ENCODE measurements around the gene MYO3A. TPM values are rescaled to one million over a fixed set of nuclear protein-coding genes. Genes with fewer than 3 reads are reported as not detected.

MYO3A gene
- total RNA-seq, 1 donor from 2014 or later: not detected

DNA sequence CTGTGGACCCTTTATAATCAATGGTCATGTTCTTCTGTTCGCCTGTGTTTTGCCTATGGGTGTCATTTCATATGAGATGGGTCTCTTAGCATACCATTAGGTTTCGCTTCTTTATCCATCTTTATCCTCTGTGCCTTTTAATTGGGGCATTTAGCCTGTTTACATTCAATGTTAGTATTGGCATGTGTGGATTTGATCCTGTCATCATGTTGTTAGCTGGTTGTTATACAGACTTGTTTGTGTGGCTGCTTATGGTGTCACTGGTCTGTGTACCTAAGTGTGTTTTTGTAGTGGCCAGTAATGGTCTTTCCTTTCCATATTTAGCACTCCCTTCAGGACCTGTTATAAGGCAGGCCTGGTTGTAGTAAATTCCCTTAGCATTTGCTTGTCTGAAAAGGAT, 90.3 kb downstream of the MYO3A start:
- no peaks in the 10 kb centered on the region for H3K9me3 Mint-ChIP-seq (ENCODE audit: low read depth)
- no peak overlapping the region for H3K27ac Mint-ChIP-seq (ENCODE audit: unreplicated experiment)
- peaks cover 1% of the 10 kb centered on the region for H3K27me3 Mint-ChIP-seq (ENCODE audit: low read depth)
- H3K4me3 Mint-ChIP-seq (ENCODE audit: unreplicated experiment): no peak overlapping the region
- no peaks in the 10 kb centered on the region for H3K4me1 Mint-ChIP-seq (ENCODE audit: low read depth)
- DNase-seq (ENCODE audit: low spot score): no peak
- H3K36me3 Mint-ChIP-seq (ENCODE audit: low read depth): no peaks in the 10 kb centered on the region
- TF ChIP-seq, protein P1, sequence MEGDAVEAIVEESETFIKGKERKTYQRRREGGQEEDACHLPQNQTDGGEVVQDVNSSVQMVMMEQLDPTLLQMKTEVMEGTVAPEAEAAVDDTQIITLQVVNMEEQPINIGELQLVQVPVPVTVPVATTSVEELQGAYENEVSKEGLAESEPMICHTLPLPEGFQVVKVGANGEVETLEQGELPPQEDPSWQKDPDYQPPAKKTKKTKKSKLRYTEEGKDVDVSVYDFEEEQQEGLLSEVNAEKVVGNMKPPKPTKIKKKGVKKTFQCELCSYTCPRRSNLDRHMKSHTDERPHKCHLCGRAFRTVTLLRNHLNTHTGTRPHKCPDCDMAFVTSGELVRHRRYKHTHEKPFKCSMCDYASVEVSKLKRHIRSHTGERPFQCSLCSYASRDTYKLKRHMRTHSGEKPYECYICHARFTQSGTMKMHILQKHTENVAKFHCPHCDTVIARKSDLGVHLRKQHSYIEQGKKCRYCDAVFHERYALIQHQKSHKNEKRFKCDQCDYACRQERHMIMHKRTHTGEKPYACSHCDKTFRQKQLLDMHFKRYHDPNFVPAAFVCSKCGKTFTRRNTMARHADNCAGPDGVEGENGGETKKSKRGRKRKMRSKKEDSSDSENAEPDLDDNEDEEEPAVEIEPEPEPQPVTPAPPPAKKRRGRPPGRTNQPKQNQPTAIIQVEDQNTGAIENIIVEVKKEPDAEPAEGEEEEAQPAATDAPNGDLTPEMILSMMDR (IDR thresholded peaks at IDR 0.05): no peak

DNA sequence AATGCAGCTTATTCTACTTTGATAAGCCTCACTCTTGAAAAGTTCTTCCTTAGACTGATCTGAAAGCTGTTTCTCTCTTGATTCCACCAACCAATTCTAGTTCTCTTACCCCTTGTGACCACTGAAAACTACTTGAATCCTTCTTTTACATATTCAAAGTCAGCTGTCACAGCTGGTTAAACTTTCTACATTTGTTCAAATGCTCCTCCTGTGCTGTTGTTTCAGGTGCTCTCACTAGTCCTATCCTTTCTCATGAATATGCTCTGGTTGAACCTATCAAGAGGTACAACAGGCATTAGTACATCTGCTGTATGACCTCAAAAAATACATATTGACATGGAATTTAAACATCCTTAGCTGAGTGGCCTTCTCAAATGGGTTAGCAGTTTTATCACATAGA, 91.5 kb downstream of the MYO3A start:
- Mint-ChIP-seq H3K9me3 (ENCODE audit: low read depth) (no peaks in the 10 kb centered on the region), H3K36me3 (ENCODE audit: low read depth) (no peaks in the 10 kb centered on the region), H3K4me3 (ENCODE audit: unreplicated experiment) (no peak overlapping the region), H3K27ac (ENCODE audit: unreplicated experiment) (no peak overlapping the region), H3K27me3 (ENCODE audit: low read depth) (peaks cover 2% of the 10 kb centered on the region), H3K4me1 (ENCODE audit: low read depth) (no peaks in the 10 kb centered on the region)
- TF ChIP-seq, protein P1 (IDR thresholded peaks at IDR 0.05): no peak
- no peak for DNase-seq (ENCODE audit: low spot score)

GRCh38 chr10:26029858-26030257, 95.8 kb downstream of the MYO3A start:
- H3K4me1 Mint-ChIP-seq (ENCODE audit: low read depth): no peaks in the 10 kb centered on the region
- no peak overlapping the region for H3K4me3 Mint-ChIP-seq (ENCODE audit: unreplicated experiment)
- DNase-seq (ENCODE audit: low spot score): no peak
- H3K36me3 Mint-ChIP-seq (ENCODE audit: low read depth): no peaks in the 10 kb centered on the region
- TF ChIP-seq, protein P1 (IDR thresholded peaks at IDR 0.05): no peak
- no peak overlapping the region for H3K27ac Mint-ChIP-seq (ENCODE audit: unreplicated experiment)
- peaks cover 2% of the 10 kb centered on the region for H3K27me3 Mint-ChIP-seq (ENCODE audit: low read depth)
- H3K9me3 Mint-ChIP-seq (ENCODE audit: low read depth): peaks cover 8% of the 10 kb centered on the region

DNA sequence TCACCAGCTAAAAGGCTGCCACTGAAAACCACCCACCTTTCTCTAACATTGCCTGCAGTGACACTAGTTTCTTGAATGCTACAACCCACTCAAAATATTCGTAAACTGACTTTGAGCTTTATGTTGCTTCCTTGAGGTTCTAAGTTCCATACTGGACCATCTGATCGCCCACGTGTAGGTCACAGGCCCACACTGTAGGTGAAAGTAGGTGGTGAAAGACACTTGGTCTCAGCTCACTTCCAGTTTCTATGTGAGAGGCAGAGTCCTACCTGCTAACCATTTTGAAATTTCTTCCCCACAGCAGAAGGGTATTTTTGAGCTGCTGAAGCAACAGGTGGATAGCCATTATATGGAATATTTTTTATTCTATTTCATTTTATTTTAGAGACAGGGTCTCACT, 97.3 kb downstream of the MYO3A start:
- H3K27ac Mint-ChIP-seq (ENCODE audit: unreplicated experiment): no peak overlapping the region

GRCh38 chr10:26043469-26043868, 109.4 kb downstream of the MYO3A start:
- Mint-ChIP-seq H3K4me1 (ENCODE audit: low read depth) (no peaks in the 10 kb centered on the region), H3K4me3 (ENCODE audit: unreplicated experiment) (no peak overlapping the region), H3K27me3 (ENCODE audit: low read depth) (no peaks in the 10 kb centered on the region), H3K36me3 (ENCODE audit: low read depth) (no peaks in the 10 kb centered on the region), H3K27ac (ENCODE audit: unreplicated experiment) (no peak overlapping the region), H3K9me3 (ENCODE audit: low read depth) (peaks cover 15% of the 10 kb centered on the region)
- DNase-seq (ENCODE audit: low spot score): no peak
- TF ChIP-seq, protein P1 (IDR thresholded peaks at IDR 0.05): no peak

More for the DNA sequence above, 97.3 kb downstream of the MYO3A start:
- Mint-ChIP-seq H3K4me3 (ENCODE audit: unreplicated experiment) (no peak overlapping the region), H3K4me1 (ENCODE audit: low read depth) (no peaks in the 10 kb centered on the region), H3K36me3 (ENCODE audit: low read depth) (no peaks in the 10 kb centered on the region), H3K27me3 (ENCODE audit: low read depth) (peaks cover 2% of the 10 kb centered on the region), H3K9me3 (ENCODE audit: low read depth) (peaks cover 8% of the 10 kb centered on the region)
- TF ChIP-seq, protein P1 (IDR thresholded peaks at IDR 0.05): no peak
- DNase-seq (ENCODE audit: low spot score): no peak
